ENCODE results near the gene SLIT3. TPM values are rescaled to one million over a fixed set of nuclear protein-coding genes. Genes with fewer than 3 reads are reported as not detected.

Gene SLIT3
- total RNA-seq, 1 donor from 2014 or later, result 52.8 TPM

- TF ChIP-seq POLR2AphosphoS5 (IDR thresholded peaks at IDR 0.05; ENCODE audit: insufficient read depth in 1 of 2, low read depth in 1 of 2) (no peak), POLR2A (IDR thresholded peaks at IDR 0.05) (no peak), CTCF (IDR thresholded peaks at IDR 0.05) (no peak)
- no peak overlapping the region for H3K4me3 ChIP-seq
- no peaks in the 10 kb centered on the region for H3K36me3 ChIP-seq
- no peaks in the 10 kb centered on the region for H3K4me1 ChIP-seq
- H3K27me3 ChIP-seq, result no peaks in the 10 kb centered on the region
- no peaks in the 10 kb centered on the region for H3K9me3 ChIP-seq
- H3K27ac ChIP-seq, result no peak overlapping the region
- intact Hi-C loops (cut with DNase I), result no loop called here
- DNase-seq (ENCODE audit: extremely low spot score in 2 of 2), result no peak
These were observed 688.8 kb downstream of the SLIT3 start for GRCh38 chr5:168612123-168612522.

MicroRNA genes within 50 kb of the gene (microRNA counts, 767-probe panel; counts per million panel counts)
- microRNA hsa-miR-585, result 238 to 261 counts per million in 2 donors

Small RNA genes lying within 50 kb of the gene (microRNA-seq; reads per million reads assigned to microRNA genes)
- not detected for gene MIR218-2 (ENCODE audit: borderline number of aligned reads, borderline replicate concordance)
- gene MIR585 (ENCODE audit: borderline number of aligned reads, borderline replicate concordance), result 25.4 reads per million, percentile 36 among the genes with 10 or more reads in this experiment

Small RNA genes lying within 50 kb of the gene (small RNA-seq; reads per million reads assigned to genes)
- gene MIR218-2, result not detected
- gene MIR585, result 0.26 reads per million
- gene RF00019, result not detected
